Measurements from ENCODE around the gene MCOLN2.

GRCh38 chr1:84982395-84982794 lies 14.5 kb downstream of the MCOLN2 start:
- no peak for TF ChIP-seq CTCF (IDR thresholded peaks at IDR 0.05)
- no peak for TF ChIP-seq RCOR1 (IDR thresholded peaks at IDR 0.05; ENCODE audit: low read length)
- TF ChIP-seq MAX (IDR thresholded peaks at IDR 0.05; ENCODE audit: low read depth): no peak
- TF ChIP-seq JUND (IDR thresholded peaks at IDR 0.05): no peak
- no peak for TF ChIP-seq FOXJ3 (CRISPR knock-in tag; IDR thresholded peaks at IDR 0.05)
- TF ChIP-seq GATA2 (CRISPR knock-in tag; IDR thresholded peaks at IDR 0.05): no peak
- no peak for TF ChIP-seq POLR2AphosphoS5 (IDR thresholded peaks at IDR 0.05; ENCODE audit: low read depth, low read length)
- no peak for TF ChIP-seq ZBTB33 (IDR thresholded peaks at IDR 0.05; ENCODE audit: borderline replicate concordance, low read depth)
